ENCODE data around the gene LRP1B.

LRP1B gene

DNA sequence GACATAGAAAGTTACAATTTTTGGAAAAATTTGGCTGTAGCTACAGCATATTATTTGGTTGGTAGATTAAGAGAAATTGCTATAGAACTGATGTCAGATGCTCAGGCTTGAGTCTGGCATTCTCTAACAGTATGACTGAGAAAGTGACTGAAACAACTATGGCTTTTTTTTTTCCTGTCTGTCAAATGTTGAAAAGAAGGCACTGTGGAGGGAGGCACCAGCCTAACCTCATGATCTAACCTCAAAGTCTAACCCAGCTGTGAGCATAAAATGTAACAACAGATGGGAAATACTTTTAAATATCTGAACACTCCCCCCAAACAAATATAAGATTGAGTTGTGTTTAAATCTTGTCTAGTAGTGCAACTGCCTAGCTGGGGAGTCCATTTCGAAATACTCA is 629.1 kb downstream of the LRP1B start:
- no peak overlapping the region for H3K9ac ChIP-seq (ENCODE audit: low read length in 2 of 2)
- H3K9me3 ChIP-seq (ENCODE audit: control insufficient read depth in 2 of 2, low read length in 2 of 2) = no peaks in the 10 kb centered on the region
- no peak overlapping the region for H3K27ac ChIP-seq (ENCODE audit: low read length)
- H3K4me1 ChIP-seq (ENCODE audit: control insufficient read depth, insufficient read depth, low read length) = no peaks in the 10 kb centered on the region
- no peaks in the 10 kb centered on the region for H3K27me3 ChIP-seq (ENCODE audit: control insufficient read depth in 1 of 2, insufficient read depth in 2 of 2, low read length in 2 of 2)
- H3K36me3 ChIP-seq (ENCODE audit: control insufficient read depth in 2 of 2, insufficient read depth in 2 of 2, low read length in 2 of 2) = no peaks in the 10 kb centered on the region
- no peak overlapping the region for H3K4me3 ChIP-seq (ENCODE audit: low read length in 2 of 2)

- Histone ChIP-seq H3K27me3 (ENCODE audit: control insufficient read depth in 1 of 2, insufficient read depth in 2 of 2, low read length in 2 of 2) (no peaks in the 10 kb centered on the region), H3K4me3 (ENCODE audit: low read length in 2 of 2) (no peak overlapping the region), H3K27ac (ENCODE audit: low read length) (no peak overlapping the region), H3K9ac (ENCODE audit: low read length in 2 of 2) (no peak overlapping the region), H3K4me1 (ENCODE audit: control insufficient read depth, insufficient read depth, low read length) (no peaks in the 10 kb centered on the region), H3K9me3 (ENCODE audit: control insufficient read depth in 2 of 2, low read length in 2 of 2) (no peaks in the 10 kb centered on the region), H3K36me3 (ENCODE audit: control insufficient read depth in 2 of 2, insufficient read depth in 2 of 2, low read length in 2 of 2) (no peaks in the 10 kb centered on the region)
These were observed 631.7 kb downstream of the LRP1B start for GRCh38 chr2:141499123-141499522.

DNA sequence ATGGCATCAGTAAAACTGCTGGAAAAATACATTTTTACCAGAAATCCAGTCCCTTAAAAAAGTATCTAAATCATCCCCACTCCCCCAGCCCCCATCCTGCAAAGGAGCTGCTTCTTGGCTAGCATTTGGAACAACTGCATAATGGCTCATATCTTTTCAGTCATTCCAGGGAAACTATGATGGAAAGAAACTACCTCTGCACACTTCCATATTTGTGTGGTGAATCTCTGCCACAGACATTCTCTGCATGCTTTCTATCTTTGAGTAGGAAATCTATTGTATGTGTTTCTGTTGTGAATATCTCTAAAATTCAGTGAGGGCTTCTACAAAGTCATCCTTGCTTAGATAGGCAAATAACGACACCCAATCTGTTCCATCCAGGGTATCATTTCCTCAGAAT is 632.3 kb downstream of the LRP1B start:
- no peak overlapping the region for H3K9ac ChIP-seq (ENCODE audit: low read length in 2 of 2)
- H3K27ac ChIP-seq (ENCODE audit: low read length) = no peak overlapping the region
- no peaks in the 10 kb centered on the region for H3K4me1 ChIP-seq (ENCODE audit: control insufficient read depth, insufficient read depth, low read length)
- no peaks in the 10 kb centered on the region for H3K27me3 ChIP-seq (ENCODE audit: control insufficient read depth in 1 of 2, insufficient read depth in 2 of 2, low read length in 2 of 2)
- H3K36me3 ChIP-seq (ENCODE audit: control insufficient read depth in 2 of 2, insufficient read depth in 2 of 2, low read length in 2 of 2) = no peaks in the 10 kb centered on the region
- H3K9me3 ChIP-seq (ENCODE audit: control insufficient read depth in 2 of 2, low read length in 2 of 2) = no peaks in the 10 kb centered on the region
- H3K4me3 ChIP-seq (ENCODE audit: low read length in 2 of 2) = no peak overlapping the region

GRCh38 chr2:141497272-141497671 is 633.5 kb downstream of the LRP1B start:
- no peaks in the 10 kb centered on the region for H3K9me3 ChIP-seq (ENCODE audit: control insufficient read depth in 2 of 2, low read length in 2 of 2)
- H3K36me3 ChIP-seq (ENCODE audit: control insufficient read depth in 2 of 2, insufficient read depth in 2 of 2, low read length in 2 of 2) = no peaks in the 10 kb centered on the region
- no peak overlapping the region for H3K27ac ChIP-seq (ENCODE audit: low read length)
- H3K4me3 ChIP-seq (ENCODE audit: low read length in 2 of 2) = no peak overlapping the region
- no peaks in the 10 kb centered on the region for H3K27me3 ChIP-seq (ENCODE audit: control insufficient read depth in 1 of 2, insufficient read depth in 2 of 2, low read length in 2 of 2)
- no peak overlapping the region for H3K9ac ChIP-seq (ENCODE audit: low read length in 2 of 2)
- no peaks in the 10 kb centered on the region for H3K4me1 ChIP-seq (ENCODE audit: control insufficient read depth, insufficient read depth, low read length)

DNA sequence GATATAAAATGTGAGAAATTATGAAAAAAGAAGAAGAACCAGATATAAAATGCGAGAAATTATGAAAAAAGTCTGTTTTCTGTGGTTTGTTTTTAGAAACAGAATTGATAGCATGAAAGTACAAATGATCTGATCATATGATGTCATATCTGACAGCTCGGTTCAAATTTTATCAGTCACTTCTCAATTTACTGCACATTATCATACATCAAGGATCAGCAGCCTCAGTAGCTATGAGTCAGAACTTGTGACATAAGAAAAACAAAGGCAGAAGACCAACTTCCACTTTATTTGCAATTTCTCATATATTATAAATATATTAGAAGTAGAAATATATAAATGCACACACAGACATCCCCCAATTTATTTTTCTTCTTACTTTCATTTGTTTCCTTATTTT is 634.0 kb downstream of the LRP1B start:
- Histone ChIP-seq H3K9ac (ENCODE audit: low read length in 2 of 2) (no peak overlapping the region), H3K27me3 (ENCODE audit: control insufficient read depth in 1 of 2, insufficient read depth in 2 of 2, low read length in 2 of 2) (no peaks in the 10 kb centered on the region), H3K9me3 (ENCODE audit: control insufficient read depth in 2 of 2, low read length in 2 of 2) (no peaks in the 10 kb centered on the region), H3K27ac (ENCODE audit: low read length) (no peak overlapping the region), H3K36me3 (ENCODE audit: control insufficient read depth in 2 of 2, insufficient read depth in 2 of 2, low read length in 2 of 2) (no peaks in the 10 kb centered on the region), H3K4me1 (ENCODE audit: control insufficient read depth, insufficient read depth, low read length) (no peaks in the 10 kb centered on the region), H3K4me3 (ENCODE audit: low read length in 2 of 2) (no peak overlapping the region)

- no peaks in the 10 kb centered on the region for H3K36me3 ChIP-seq (ENCODE audit: control insufficient read depth in 2 of 2, insufficient read depth in 2 of 2, low read length in 2 of 2)
- H3K27ac ChIP-seq (ENCODE audit: low read length) = no peak overlapping the region
These were observed 636.9 kb downstream of the LRP1B start for GRCh38 chr2:141493936-141494335.

DNA sequence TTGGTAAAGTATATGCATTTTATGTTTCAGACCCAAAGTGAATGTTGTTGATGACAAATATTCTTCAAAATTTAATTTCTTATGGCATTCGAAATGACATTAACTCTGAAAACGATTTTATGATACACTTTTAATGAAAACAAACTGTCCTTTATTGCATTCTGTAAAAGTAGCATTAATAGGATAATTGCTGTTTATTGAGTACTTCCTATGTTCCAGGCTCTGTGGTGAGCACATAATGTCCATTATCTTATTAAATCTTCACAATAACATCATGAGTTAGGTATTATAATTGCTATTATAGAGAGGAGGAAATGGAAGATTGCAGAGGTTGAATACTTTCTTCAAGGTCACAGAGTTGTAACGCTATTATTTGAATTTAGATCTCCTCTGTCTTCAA is 638.0 kb downstream of the LRP1B start:
- Histone ChIP-seq H3K36me3 (ENCODE audit: control insufficient read depth in 2 of 2, insufficient read depth in 2 of 2, low read length in 2 of 2) (no peaks in the 10 kb centered on the region), H3K9ac (ENCODE audit: low read length in 2 of 2) (no peak overlapping the region), H3K4me1 (ENCODE audit: control insufficient read depth, insufficient read depth, low read length) (no peaks in the 10 kb centered on the region), H3K4me3 (ENCODE audit: low read length in 2 of 2) (no peak overlapping the region), H3K27ac (ENCODE audit: low read length) (no peak overlapping the region), H3K9me3 (ENCODE audit: control insufficient read depth in 2 of 2, low read length in 2 of 2) (no peaks in the 10 kb centered on the region), H3K27me3 (ENCODE audit: control insufficient read depth in 1 of 2, insufficient read depth in 2 of 2, low read length in 2 of 2) (no peaks in the 10 kb centered on the region)

More at GRCh38 chr2:141493936-141494335, 636.9 kb downstream of the LRP1B start:
- no peak overlapping the region for H3K9ac ChIP-seq (ENCODE audit: low read length in 2 of 2)
- no peaks in the 10 kb centered on the region for H3K9me3 ChIP-seq (ENCODE audit: control insufficient read depth in 2 of 2, low read length in 2 of 2)
- no peak overlapping the region for H3K4me3 ChIP-seq (ENCODE audit: low read length in 2 of 2)
- no peaks in the 10 kb centered on the region for H3K4me1 ChIP-seq (ENCODE audit: control insufficient read depth, insufficient read depth, low read length)
- no peaks in the 10 kb centered on the region for H3K27me3 ChIP-seq (ENCODE audit: control insufficient read depth in 1 of 2, insufficient read depth in 2 of 2, low read length in 2 of 2)

DNA sequence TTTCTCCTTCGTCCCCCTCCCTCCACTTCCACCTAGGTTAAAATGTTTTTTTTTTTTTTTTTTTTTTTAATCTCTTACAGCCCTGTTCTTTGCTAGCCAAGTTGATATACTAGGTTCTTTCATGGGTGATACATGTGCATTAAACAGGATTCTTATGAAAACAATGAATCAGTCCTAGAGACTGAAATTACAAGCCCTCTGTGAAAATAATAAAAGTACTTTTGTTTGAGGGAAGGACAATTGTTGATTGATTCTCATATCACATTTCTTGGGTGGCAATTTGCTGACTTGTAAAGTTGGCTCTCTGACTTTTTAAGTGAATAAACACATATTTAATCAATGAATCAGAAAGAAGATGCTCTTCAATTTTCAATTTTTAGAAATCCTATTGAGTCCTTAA is 639.9 kb downstream of the LRP1B start:
- Histone ChIP-seq H3K9me3 (ENCODE audit: control insufficient read depth in 2 of 2, low read length in 2 of 2) (no peaks in the 10 kb centered on the region), H3K36me3 (ENCODE audit: control insufficient read depth in 2 of 2, insufficient read depth in 2 of 2, low read length in 2 of 2) (no peaks in the 10 kb centered on the region), H3K9ac (ENCODE audit: low read length in 2 of 2) (no peak overlapping the region), H3K4me3 (ENCODE audit: low read length in 2 of 2) (no peak overlapping the region), H3K27ac (ENCODE audit: low read length) (no peak overlapping the region), H3K4me1 (ENCODE audit: control insufficient read depth, insufficient read depth, low read length) (no peaks in the 10 kb centered on the region), H3K27me3 (ENCODE audit: control insufficient read depth in 1 of 2, insufficient read depth in 2 of 2, low read length in 2 of 2) (no peaks in the 10 kb centered on the region)

DNA sequence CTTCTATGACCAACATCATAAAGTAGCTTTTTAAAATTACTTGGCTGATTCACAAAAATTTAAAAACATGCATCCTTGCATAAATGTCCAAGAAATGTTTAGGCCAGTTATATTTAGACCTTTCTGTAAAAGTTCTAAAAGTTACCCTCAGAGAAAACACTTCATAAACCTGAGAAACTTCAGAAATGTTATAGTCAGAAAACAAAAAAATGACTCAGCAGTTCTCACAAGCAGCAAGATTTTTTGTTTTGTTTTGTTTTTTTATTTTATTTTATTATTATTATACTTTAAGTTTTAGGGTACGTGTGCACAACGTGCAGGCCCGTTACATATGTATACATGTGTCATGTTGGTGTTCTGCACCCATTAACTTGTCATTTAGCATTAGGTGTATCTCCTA is 648.1 kb downstream of the LRP1B start:
- no peak overlapping the region for H3K9ac ChIP-seq (ENCODE audit: low read length in 2 of 2)
- H3K4me3 ChIP-seq (ENCODE audit: low read length in 2 of 2) = no peak overlapping the region
- H3K9me3 ChIP-seq (ENCODE audit: control insufficient read depth in 2 of 2, low read length in 2 of 2) = no peaks in the 10 kb centered on the region

GRCh38 chr2:141475801-141476200 is 655.0 kb downstream of the LRP1B start:
- Histone ChIP-seq H3K9ac (ENCODE audit: low read length in 2 of 2) (no peak overlapping the region), H3K27me3 (ENCODE audit: control insufficient read depth in 1 of 2, insufficient read depth in 2 of 2, low read length in 2 of 2) (no peaks in the 10 kb centered on the region), H3K4me1 (ENCODE audit: control insufficient read depth, insufficient read depth, low read length) (no peaks in the 10 kb centered on the region), H3K4me3 (ENCODE audit: low read length in 2 of 2) (no peak overlapping the region), H3K36me3 (ENCODE audit: control insufficient read depth in 2 of 2, insufficient read depth in 2 of 2, low read length in 2 of 2) (no peaks in the 10 kb centered on the region), H3K9me3 (ENCODE audit: control insufficient read depth in 2 of 2, low read length in 2 of 2) (no peaks in the 10 kb centered on the region), H3K27ac (ENCODE audit: low read length) (no peak overlapping the region)

More for the DNA sequence above, 648.1 kb downstream of the LRP1B start:
- Histone ChIP-seq H3K4me1 (ENCODE audit: control insufficient read depth, insufficient read depth, low read length) (no peaks in the 10 kb centered on the region), H3K27ac (ENCODE audit: low read length) (no peak overlapping the region), H3K27me3 (ENCODE audit: control insufficient read depth in 1 of 2, insufficient read depth in 2 of 2, low read length in 2 of 2) (no peaks in the 10 kb centered on the region), H3K36me3 (ENCODE audit: control insufficient read depth in 2 of 2, insufficient read depth in 2 of 2, low read length in 2 of 2) (no peaks in the 10 kb centered on the region)

DNA sequence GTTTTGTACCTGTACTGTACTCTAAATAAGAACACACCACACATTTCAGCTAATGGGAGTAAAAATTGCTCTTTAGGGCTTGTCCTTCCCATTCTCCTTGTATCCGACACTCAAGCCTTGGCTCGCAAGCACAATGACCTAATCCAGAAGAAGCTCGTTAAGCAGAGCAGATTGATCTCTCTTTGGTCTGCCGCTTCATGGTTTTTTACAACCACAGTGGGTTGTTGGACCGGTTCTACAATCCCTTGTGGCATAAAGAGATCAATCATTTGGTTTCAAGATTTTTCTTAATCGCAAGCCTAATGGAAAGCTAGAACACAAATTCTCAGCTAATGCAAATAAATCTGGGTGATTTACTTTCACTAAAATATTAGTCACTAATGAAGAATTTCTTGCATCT is 662.1 kb downstream of the LRP1B start:
- no peak overlapping the region for H3K27ac ChIP-seq (ENCODE audit: low read length)
- no peak overlapping the region for H3K9ac ChIP-seq (ENCODE audit: low read length in 2 of 2)
- no peaks in the 10 kb centered on the region for H3K36me3 ChIP-seq (ENCODE audit: control insufficient read depth in 2 of 2, insufficient read depth in 2 of 2, low read length in 2 of 2)
- H3K4me3 ChIP-seq (ENCODE audit: low read length in 2 of 2) = no peak overlapping the region
- no peaks in the 10 kb centered on the region for H3K4me1 ChIP-seq (ENCODE audit: control insufficient read depth, insufficient read depth, low read length)
- no peaks in the 10 kb centered on the region for H3K27me3 ChIP-seq (ENCODE audit: control insufficient read depth in 1 of 2, insufficient read depth in 2 of 2, low read length in 2 of 2)
- H3K9me3 ChIP-seq (ENCODE audit: control insufficient read depth in 2 of 2, low read length in 2 of 2) = no peaks in the 10 kb centered on the region

DNA sequence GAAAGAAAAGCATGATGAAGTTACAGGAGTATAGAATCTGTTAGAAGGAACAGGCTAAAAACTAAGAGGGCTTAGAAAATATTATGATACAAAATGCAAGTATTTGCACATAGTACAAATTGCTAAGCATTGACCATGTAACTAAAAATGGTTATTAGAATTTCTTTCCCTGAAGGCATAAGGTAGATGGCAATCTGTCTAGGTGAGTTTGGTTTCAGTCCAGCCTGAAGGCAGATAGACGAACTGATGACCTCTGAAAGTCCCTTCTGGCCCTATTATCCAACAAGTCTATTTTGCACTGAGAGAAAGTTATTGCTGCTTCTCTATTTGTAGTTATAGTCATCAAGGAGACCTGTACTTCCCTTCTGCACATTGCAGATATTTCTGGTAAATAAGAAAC is 663.5 kb downstream of the LRP1B start:
- Histone ChIP-seq H3K9ac (ENCODE audit: low read length in 2 of 2) (no peak overlapping the region), H3K27ac (ENCODE audit: low read length) (no peak overlapping the region), H3K27me3 (ENCODE audit: control insufficient read depth in 1 of 2, insufficient read depth in 2 of 2, low read length in 2 of 2) (no peaks in the 10 kb centered on the region), H3K36me3 (ENCODE audit: control insufficient read depth in 2 of 2, insufficient read depth in 2 of 2, low read length in 2 of 2) (no peaks in the 10 kb centered on the region), H3K9me3 (ENCODE audit: control insufficient read depth in 2 of 2, low read length in 2 of 2) (no peaks in the 10 kb centered on the region), H3K4me1 (ENCODE audit: control insufficient read depth, insufficient read depth, low read length) (no peaks in the 10 kb centered on the region), H3K4me3 (ENCODE audit: low read length in 2 of 2) (no peak overlapping the region)

All from stomach smooth muscle (tissue), 2 donors.